SJCRH30 (cell line): ENCODE results near the gene FAM50A. TPM values are rescaled to one million over a fixed set of nuclear protein-coding genes. Genes with fewer than 3 reads are reported as not detected.
"Not testable (repeated sequence)": the region's sequence is repeated elsewhere in the genome, so short reads cannot be mapped to it uniquely, and the experiment has no call there.

ENCODE experiments used
- DNase-seq, 2 experiments: peaks; one replicate each; pipeline ENCODE4 v3.0.0-alpha.2; 2015 to 2020
- H3K27ac ChIP-seq: fragments of 250-450 bp; sonication (Bioruptor Pico); 2 replicates; pipeline ENCODE4 v1.5.1; 2020; ENCODE audit warnings: mild to moderate bottlenecking, moderate library complexity
- H3K27me3 ChIP-seq: fragments of 250-450 bp; sonication (Bioruptor Pico); 2 replicates; pipeline ENCODE4 v1.5.1; 2020; ENCODE audit warnings: mild to moderate bottlenecking, moderate library complexity
- H3K36me3 ChIP-seq: fragments of 250-450 bp; sonication (Bioruptor Pico); 2 replicates; pipeline ENCODE4 v1.5.1; 2020; ENCODE audit warnings: mild to moderate bottlenecking, moderate library complexity
- H3K4me1 ChIP-seq: fragments of 250-450 bp; sonication (Bioruptor Pico); 2 replicates; pipeline ENCODE4 v1.5.1; 2020; ENCODE audit warnings: mild to moderate bottlenecking, moderate library complexity
- H3K4me3 ChIP-seq: fragments of 250-450 bp; sonication (Bioruptor Pico); 2 replicates; pipeline ENCODE4 v1.5.1; 2020; ENCODE audit warnings: mild to moderate bottlenecking, moderate library complexity
- H3K9me3 ChIP-seq: fragments of 250-450 bp; sonication (Bioruptor Pico); replicated peaks from 2 replicates; pipeline ENCODE4 v1.5.1; 2020; ENCODE audit warnings: mild to moderate bottlenecking, moderate library complexity
- total RNA-seq: library from RNA; depleted of rRNA; stranded (reverse); fragments of >200 nt; shearing (Covaris generic); gene quantifications from 2 replicates; pipeline ENCODE4 v1.2.3, GENCODE V29; 2014; rRNA removed

FAM50A gene, protein sequence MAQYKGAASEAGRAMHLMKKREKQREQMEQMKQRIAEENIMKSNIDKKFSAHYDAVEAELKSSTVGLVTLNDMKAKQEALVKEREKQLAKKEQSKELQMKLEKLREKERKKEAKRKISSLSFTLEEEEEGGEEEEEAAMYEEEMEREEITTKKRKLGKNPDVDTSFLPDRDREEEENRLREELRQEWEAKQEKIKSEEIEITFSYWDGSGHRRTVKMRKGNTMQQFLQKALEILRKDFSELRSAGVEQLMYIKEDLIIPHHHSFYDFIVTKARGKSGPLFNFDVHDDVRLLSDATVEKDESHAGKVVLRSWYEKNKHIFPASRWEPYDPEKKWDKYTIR
- 44.2 and 48.7 TPM in 2 replicates for total RNA-seq

- peak; percentile 63 to 70 for DNase-seq
- peak within 1 kb of the TSS; percentile 84 for H3K4me3 ChIP-seq
- no peaks in the 10 kb centered on the region for H3K9me3 ChIP-seq
- peak within 1 kb of the TSS; percentile 33 for H3K27ac ChIP-seq
- H3K27me3 ChIP-seq: no peaks in the 10 kb centered on the region
- H3K36me3 ChIP-seq: 0 out of 2 replicates have a peak, but pooled peaks cover 3% of the 10 kb centered on the region
- no peaks in the 10 kb centered on the region for H3K4me1 ChIP-seq
Measured at GRCh38 chrX:154443992-154444754, at the start of gene FAM50A. Gene FAM50A (plus strand): TSS chrX:154444141. CDS start chrX:154444236, 95 bp downstream.

- not testable (repeated sequence) for H3K4me3 ChIP-seq, H3K27me3 ChIP-seq, DNase-seq, H3K4me1 ChIP-seq, H3K9me3 ChIP-seq, H3K27ac ChIP-seq
- peaks cover 26% of the 10 kb centered on the region for H3K36me3 ChIP-seq
Measured at GRCh38 chrX:154396363-154396762, 47.6 kb upstream of the FAM50A start.

DNA sequence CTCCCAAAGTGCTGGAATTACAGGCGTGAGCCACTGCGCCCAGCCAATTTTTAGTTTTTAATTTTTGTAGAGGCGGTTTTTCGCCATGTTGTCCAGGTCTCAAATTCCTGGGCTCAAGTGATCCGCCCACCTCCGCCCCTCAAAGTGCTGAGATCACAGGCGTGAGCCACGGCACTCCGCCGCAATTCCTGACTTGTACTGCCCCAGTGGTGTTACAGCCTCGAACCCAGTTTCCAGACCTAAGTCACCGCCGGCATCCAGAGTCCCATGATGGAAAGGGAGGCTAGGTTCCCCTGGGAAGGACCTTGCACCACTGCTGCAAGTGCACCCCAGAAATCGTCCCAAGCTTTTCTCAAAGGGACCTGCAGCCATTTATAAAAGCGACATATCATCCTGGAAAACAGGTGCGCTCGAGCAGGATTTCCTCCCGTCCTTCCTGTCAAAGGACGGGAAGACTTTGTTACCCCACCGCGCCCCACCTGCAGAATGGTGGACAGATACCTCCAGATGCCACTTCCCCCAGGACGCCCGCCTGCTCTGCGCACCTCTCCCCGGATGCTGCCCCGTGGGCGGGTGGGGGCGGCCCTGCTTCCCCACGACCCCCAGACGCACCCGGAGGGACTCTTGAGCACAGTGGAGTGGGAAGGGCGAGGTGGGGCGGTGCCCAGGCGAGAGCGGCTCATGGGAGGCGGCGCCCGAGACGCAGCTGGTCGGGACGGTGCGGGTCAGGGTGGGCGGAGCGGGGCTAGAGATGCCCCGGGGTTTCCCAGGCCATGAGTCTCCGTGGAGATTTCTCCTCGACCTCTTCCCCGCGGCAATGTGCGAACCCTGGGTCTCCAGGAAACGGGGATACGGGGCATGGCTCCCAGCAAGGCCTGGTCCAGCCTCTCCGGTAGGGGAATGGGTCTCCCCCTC, 46.7 kb upstream of the FAM50A start:
- no peaks in the 10 kb centered on the region for H3K27me3 ChIP-seq
- H3K4me3 ChIP-seq: peak overlapping the region; percentile 84
- DNase-seq: peak; percentile 77
- no peaks in the 10 kb centered on the region for H3K4me1 ChIP-seq
- H3K9me3 ChIP-seq: no peaks in the 10 kb centered on the region
- H3K36me3 ChIP-seq: peaks cover 30% of the 10 kb centered on the region
- peak overlapping the region; percentile 99 for H3K27ac ChIP-seq

DNA sequence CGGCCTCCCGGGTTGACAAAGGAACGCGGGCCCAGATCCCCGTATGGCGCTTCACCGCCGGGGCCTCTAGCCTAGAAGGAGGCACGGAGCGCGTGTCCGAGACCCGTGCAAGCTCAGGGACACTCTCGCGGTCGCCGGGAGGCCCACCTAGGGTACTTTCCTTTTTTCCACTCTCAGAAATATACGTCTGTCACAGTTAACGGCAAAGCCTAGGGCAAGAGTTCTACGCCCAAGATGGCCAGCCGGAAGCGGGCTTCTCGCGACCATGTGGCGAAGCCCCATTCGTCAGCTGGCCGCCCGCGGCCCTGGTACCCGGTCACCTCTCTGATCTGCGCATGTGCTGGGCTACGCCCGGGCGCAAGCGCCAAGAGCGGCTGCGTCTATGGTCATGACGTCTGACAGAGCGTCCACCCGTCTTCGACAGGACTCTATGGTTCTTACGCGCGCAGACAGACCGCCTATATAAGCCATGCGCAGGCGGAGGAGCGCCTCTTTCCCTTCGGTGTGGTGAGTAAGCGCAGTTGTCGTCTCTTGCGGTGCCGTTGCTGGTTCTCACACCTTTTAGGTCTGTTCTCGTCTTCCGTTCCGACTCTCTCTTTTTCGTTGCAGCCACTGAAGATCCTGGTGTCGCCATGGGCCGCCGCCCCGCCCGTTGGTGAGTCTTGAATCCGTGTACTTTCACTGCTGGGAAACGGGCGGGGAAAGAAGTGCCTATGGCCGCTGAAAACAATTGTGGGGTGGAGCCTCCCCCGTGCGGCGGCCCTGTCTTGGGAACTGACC, 45.9 kb upstream of the FAM50A start, which contains the start of gene RPL10:
RPL10 (plus strand) TSS at position 490 of the 780 bp plus-strand sequence; CDS start at position 633, 143 bp downstream.
- no peaks in the 10 kb centered on the region for H3K9me3 ChIP-seq
- H3K27ac ChIP-seq: peak within 1 kb of the TSS; percentile 99
- H3K4me3 ChIP-seq: peak within 1 kb of the TSS; percentile 84
- H3K4me1 ChIP-seq: no peaks in the 10 kb centered on the region
- DNase-seq: peak; percentile 95 to 97
- H3K36me3 ChIP-seq: peaks cover 30% of the 10 kb centered on the region
- H3K27me3 ChIP-seq: no peaks in the 10 kb centered on the region

DNA sequence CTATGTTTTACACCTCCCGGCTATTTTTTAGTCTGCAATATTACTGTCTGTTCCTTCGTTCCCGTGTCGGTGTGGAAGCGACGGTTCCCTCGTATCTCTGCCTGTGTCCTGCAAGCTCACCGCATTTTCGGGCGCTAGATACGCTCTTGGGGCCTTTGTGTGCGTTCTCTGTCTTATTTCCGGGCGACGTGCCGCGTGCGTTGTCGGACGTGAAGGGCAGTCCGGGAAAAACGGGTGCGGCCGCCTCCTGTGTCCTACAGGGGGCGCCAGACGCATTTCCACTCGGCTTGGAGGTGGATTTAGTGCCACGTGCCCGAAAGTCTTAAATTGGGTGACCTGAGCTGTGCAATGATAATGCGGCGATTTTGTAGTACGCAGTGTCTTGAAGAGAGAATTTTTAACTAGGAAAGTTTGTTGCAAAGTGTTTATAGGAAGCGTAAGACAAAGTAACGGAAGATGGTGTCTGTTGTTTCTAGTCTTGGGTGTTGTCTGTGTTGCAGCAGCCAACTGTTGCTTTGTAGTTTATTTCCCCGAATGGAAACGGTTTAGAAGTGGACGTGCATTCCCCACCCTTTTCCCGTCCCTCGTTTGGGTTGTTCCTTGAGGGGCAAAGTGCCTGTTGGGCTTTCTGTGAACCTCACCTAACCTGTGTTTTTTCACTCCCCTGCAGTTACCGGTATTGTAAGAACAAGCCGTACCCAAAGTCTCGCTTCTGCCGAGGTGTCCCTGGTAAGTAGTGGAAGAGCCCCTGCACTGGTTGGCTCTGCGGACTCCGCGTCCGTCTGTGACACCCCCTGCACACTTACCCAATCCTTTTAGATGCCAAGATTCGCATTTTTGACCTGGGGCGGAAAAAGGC, 45.0 kb upstream of the FAM50A start:
- Histone ChIP-seq H3K4me1 (no peaks in the 10 kb centered on the region), H3K27ac (peak overlapping the region; percentile 99), H3K9me3 (no peaks in the 10 kb centered on the region), H3K27me3 (no peaks in the 10 kb centered on the region), H3K36me3 (peaks cover 30% of the 10 kb centered on the region), H3K4me3 (peak overlapping the region; percentile 84)
- DNase-seq: peak; percentile 75 to 81

- no peak for DNase-seq
- H3K4me1 ChIP-seq: no peaks in the 10 kb centered on the region
- peak overlapping the region; percentile 99 for H3K27ac ChIP-seq
- H3K27me3 ChIP-seq: no peaks in the 10 kb centered on the region
- H3K36me3 ChIP-seq: peaks cover 30% of the 10 kb centered on the region
- peak overlapping the region; percentile 84 for H3K4me3 ChIP-seq
- no peaks in the 10 kb centered on the region for H3K9me3 ChIP-seq
Measured at GRCh38 chrX:154399527-154400368, 44.2 kb upstream of the FAM50A start.

GRCh38 chrX:154400369-154400817, 43.5 kb upstream of the FAM50A start:
- peaks cover 30% of the 10 kb centered on the region for H3K36me3 ChIP-seq
- H3K4me1 ChIP-seq, DNase-seq, H3K4me3 ChIP-seq, H3K27me3 ChIP-seq, H3K9me3 ChIP-seq, H3K27ac ChIP-seq: not testable (repeated sequence)

DNA sequence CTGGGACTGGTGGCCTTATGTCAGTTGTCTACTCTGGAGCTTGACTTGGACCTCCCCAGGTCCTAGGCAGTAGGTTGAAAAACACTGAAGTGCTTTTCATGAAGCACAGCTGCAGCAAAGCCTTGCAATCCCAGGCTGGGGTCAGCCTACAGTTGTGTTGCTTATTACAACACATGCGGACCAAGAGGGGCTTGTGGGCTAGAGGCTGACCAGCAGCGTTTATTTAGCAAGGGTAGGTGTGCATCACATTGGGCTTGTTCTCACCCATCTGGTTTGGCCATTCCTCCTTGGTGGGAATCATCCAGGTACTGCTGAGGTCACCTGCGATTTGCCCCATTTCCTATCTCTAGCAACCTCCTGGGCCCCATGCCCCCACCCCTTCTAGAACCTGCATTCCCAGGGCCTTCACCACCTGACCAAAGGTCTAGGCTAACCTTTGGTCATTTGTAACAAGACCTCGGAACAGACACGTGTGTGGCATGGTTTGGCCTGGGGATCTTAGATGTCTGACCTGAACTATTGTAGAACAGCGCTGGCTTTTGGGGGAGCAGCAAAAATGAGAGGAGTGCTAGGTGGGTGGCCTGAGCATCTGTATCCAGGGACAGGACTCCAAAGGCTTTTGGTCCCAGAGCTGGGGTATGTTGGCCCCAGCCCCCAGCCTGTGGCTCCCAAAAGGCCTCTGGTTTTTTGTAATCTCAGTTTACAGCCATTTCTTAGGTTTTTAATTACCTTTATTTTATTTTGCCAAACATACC, 42.7 kb upstream of the FAM50A start:
- no peak overlapping the region for H3K4me3 ChIP-seq
- no peaks in the 10 kb centered on the region for H3K4me1 ChIP-seq
- H3K36me3 ChIP-seq: peaks cover 30% of the 10 kb centered on the region
- H3K27ac ChIP-seq: no peak overlapping the region
- no peaks in the 10 kb centered on the region for H3K9me3 ChIP-seq
- peak in 1 of 2 experiments; percentile 43 for DNase-seq
- H3K27me3 ChIP-seq: no peaks in the 10 kb centered on the region

- no peak overlapping the region for H3K27ac ChIP-seq
- H3K4me3 ChIP-seq: no peak overlapping the region
- peaks cover 30% of the 10 kb centered on the region for H3K36me3 ChIP-seq
- H3K4me1 ChIP-seq: no peaks in the 10 kb centered on the region
- H3K27me3 ChIP-seq: no peaks in the 10 kb centered on the region
- peak in 1 of 2 experiments; percentile 26 for DNase-seq
- H3K9me3 ChIP-seq: no peaks in the 10 kb centered on the region
Measured at GRCh38 chrX:154401918-154402621, 41.9 kb upstream of the FAM50A start.

DNA sequence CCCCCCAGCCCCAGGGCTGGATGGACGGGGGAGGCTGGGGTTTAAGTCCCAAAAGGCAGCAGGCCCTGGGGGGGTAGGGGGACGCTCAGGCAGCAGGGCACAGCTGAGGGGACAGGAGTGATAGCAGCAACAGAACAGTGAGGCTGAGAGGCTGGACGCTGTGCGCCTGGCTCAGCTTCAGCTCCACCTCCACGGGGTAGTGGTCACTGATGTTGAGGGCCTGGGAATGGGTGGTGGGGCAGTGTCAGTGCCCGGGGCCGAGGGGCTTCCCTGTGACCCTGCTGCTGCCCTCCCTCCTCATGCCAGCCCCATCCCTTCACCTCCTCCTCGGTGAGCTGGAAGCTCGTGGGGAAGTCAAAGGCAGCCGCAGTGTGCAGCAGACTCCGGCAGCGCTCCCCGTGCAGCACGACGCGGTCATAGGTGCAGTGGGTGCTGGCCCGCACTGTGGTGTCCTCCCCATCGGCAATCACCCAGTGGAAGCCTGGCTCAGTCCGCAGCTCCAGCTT, 41.3 kb upstream of the FAM50A start:
- H3K4me1 ChIP-seq: no peaks in the 10 kb centered on the region
- H3K36me3 ChIP-seq: peaks cover 30% of the 10 kb centered on the region
- DNase-seq: no peak
- H3K4me3 ChIP-seq: no peak overlapping the region
- H3K9me3 ChIP-seq: no peaks in the 10 kb centered on the region
- no peak overlapping the region for H3K27ac ChIP-seq
- no peaks in the 10 kb centered on the region for H3K27me3 ChIP-seq

GRCh38 chrX:154403192-154403591, 40.7 kb upstream of the FAM50A start:
- H3K4me3 ChIP-seq: no peak overlapping the region

More at GRCh38 chrX:154403192-154403591, 40.7 kb upstream of the FAM50A start:
- Histone ChIP-seq H3K27me3 (no peaks in the 10 kb centered on the region), H3K36me3 (peaks cover 30% of the 10 kb centered on the region), H3K27ac (no peak overlapping the region), H3K9me3 (no peaks in the 10 kb centered on the region), H3K4me1 (no peaks in the 10 kb centered on the region)
- no peak for DNase-seq
